ENCODE data around the gene DRD1. TPM values are rescaled to one million over a fixed set of nuclear protein-coding genes. Genes with fewer than 3 reads are reported as not detected.

The DRD1 gene
- polyA plus RNA-seq, 1 of the 3 experiments (the other 2 are of a cell fraction), result not detected

- H4K20me1 ChIP-seq (ENCODE audit: insufficient read depth), result no peaks in the 10 kb centered on the region
- WGBS (ENCODE audit: low lambda C conversion rate), result 42% methylated on average over 11 of the region's 11 CpGs
- peak; percentile 62 for DNase-seq
Measured at GRCh38 chr5:175464074-175464941, 20.3 kb upstream of the DRD1 start.

GRCh38 chr5:175463641-175464040 is 19.7 kb upstream of the DRD1 start:
- no peaks in the 10 kb centered on the region for H3F3A ChIP-seq (replicated peaks; ENCODE audit: insufficient read depth)
- no peak overlapping the region for H3K27ac ChIP-seq (ENCODE audit: low read depth in 2 of 2, low read length in 1 of 2)
- ChIA-PET CTCF (interaction anchor here (0.9 to 3.2 kb wide), 12 partner anchors 8 to 554 kb away, joined by 3 to 40 read pairs (median 4); partner anchors contain the start of gene SFXN1), POLR2A (interaction anchor here (1.4 kb wide), 1 partner anchor 14 kb away, joined by 5 read pairs; the partner anchor contains the start of gene SFXN1)
- H3K27me3 ChIP-seq (ENCODE audit: insufficient read depth), result no peaks in the 10 kb centered on the region
- no peak overlapping the region for H2AFZ ChIP-seq (ENCODE audit: low read depth)
- no peak overlapping the region for H3K4me3 ChIP-seq (ENCODE audit: low read depth in 2 of 2, low read length in 1 of 2)
- no peaks in the 10 kb centered on the region for H3K36me3 ChIP-seq (replicated peaks in 1 of 2; ENCODE audit: control insufficient read depth in 1 of 2, insufficient read depth in 2 of 2, low read length in 1 of 2)
- H3K79me2 ChIP-seq (ENCODE audit: insufficient read depth), result no peaks in the 10 kb centered on the region
- no peaks in the 10 kb centered on the region for H3K9me2 ChIP-seq
- H4K20me1 ChIP-seq (ENCODE audit: insufficient read depth), result no peaks in the 10 kb centered on the region
- H3K9ac ChIP-seq, result no peak overlapping the region
- WGBS (ENCODE audit: low lambda C conversion rate), result 53% methylated on average over 3 of the region's 3 CpGs
- no peaks in the 10 kb centered on the region for H3K9me3 ChIP-seq
- no peak for TF ChIP-seq CHD2 (IDR thresholded peaks at IDR 0.05; ENCODE audit: low read length, partially characterized antibody)
- no peak for TF ChIP-seq ELF1 (IDR thresholded peaks at IDR 0.05)
- no peak for TF ChIP-seq RXRA (IDR thresholded peaks at IDR 0.05; ENCODE audit: borderline replicate concordance, low read depth)
- no peak for TF ChIP-seq YY1 (IDR thresholded peaks at IDR 0.05; ENCODE audit: low read depth)
- TF ChIP-seq TAF1 (IDR thresholded peaks at IDR 0.05; ENCODE audit: borderline replicate concordance, low read depth, low read length), result no peak
- TF ChIP-seq, protein P1, sequence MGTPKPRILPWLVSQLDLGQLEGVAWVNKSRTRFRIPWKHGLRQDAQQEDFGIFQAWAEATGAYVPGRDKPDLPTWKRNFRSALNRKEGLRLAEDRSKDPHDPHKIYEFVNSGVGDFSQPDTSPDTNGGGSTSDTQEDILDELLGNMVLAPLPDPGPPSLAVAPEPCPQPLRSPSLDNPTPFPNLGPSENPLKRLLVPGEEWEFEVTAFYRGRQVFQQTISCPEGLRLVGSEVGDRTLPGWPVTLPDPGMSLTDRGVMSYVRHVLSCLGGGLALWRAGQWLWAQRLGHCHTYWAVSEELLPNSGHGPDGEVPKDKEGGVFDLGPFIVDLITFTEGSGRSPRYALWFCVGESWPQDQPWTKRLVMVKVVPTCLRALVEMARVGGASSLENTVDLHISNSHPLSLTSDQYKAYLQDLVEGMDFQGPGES (IDR thresholded peaks at IDR 0.05; ENCODE audit: low read depth, low read length), result no peak
- TF ChIP-seq EZH2phosphoT487 (IDR thresholded peaks at IDR 0.05; ENCODE audit: borderline replicate concordance, low read depth), result no peak
- TF ChIP-seq NFIC (IDR thresholded peaks at IDR 0.05; ENCODE audit: borderline replicate concordance), result no peak
- no peak for TF ChIP-seq USF1 (IDR thresholded peaks at IDR 0.05; ENCODE audit: borderline replicate concordance, low read depth)
- TF ChIP-seq FOXM1 (IDR thresholded peaks at IDR 0.05; ENCODE audit: low read depth), result no peak
- no peak for TF ChIP-seq FOXJ3 (CRISPR knock-in tag; IDR thresholded peaks at IDR 0.05)
- no peak for DNase-seq
- H3K4me1 ChIP-seq (ENCODE audit: control insufficient read depth in 1 of 2, insufficient read depth in 2 of 2, low read depth in 1 of 2, low read length in 1 of 2), result no peaks in the 10 kb centered on the region; a peak in 1 of 4 replicates
- H3K4me2 ChIP-seq, result no peak overlapping the region

More at GRCh38 chr5:175464074-175464941, 20.3 kb upstream of the DRD1 start:
- ChIA-PET POLR2A (interaction anchor here (1.4 kb wide), 1 partner anchor 14 kb away, joined by 5 read pairs; the partner anchor contains the start of gene SFXN1), CTCF (interaction anchor here (0.6 to 3.2 kb wide), 42 partner anchors 9 to 565 kb away, joined by 3 to 40 read pairs (median 4); partner anchors contain the start of genes DRD1 and SFXN1)
- no peaks in the 10 kb centered on the region; a peak in 1 of 4 replicates for H3K4me1 ChIP-seq (ENCODE audit: control insufficient read depth in 1 of 2, insufficient read depth in 2 of 2, low read depth in 1 of 2, low read length in 1 of 2)
- no peak overlapping the region for H3K4me2 ChIP-seq
- H3F3A ChIP-seq (replicated peaks; ENCODE audit: insufficient read depth), result no peaks in the 10 kb centered on the region
- no peaks in the 10 kb centered on the region for H3K79me2 ChIP-seq (ENCODE audit: insufficient read depth)
- no peak overlapping the region for H3K27ac ChIP-seq (ENCODE audit: low read depth in 2 of 2, low read length in 1 of 2)
- H3K27me3 ChIP-seq (ENCODE audit: insufficient read depth), result no peaks in the 10 kb centered on the region
- H3K36me3 ChIP-seq (replicated peaks in 1 of 2; ENCODE audit: control insufficient read depth in 1 of 2, insufficient read depth in 2 of 2, low read length in 1 of 2), result no peaks in the 10 kb centered on the region
- no peak overlapping the region for H3K9ac ChIP-seq
- no peak overlapping the region; a peak in 2 of 4 replicates for H3K4me3 ChIP-seq (ENCODE audit: low read depth in 2 of 2, low read length in 1 of 2)
- no peak overlapping the region; the same call in 1 of the 2 replicates for H2AFZ ChIP-seq (ENCODE audit: low read depth)
- TF ChIP-seq, protein P2, sequence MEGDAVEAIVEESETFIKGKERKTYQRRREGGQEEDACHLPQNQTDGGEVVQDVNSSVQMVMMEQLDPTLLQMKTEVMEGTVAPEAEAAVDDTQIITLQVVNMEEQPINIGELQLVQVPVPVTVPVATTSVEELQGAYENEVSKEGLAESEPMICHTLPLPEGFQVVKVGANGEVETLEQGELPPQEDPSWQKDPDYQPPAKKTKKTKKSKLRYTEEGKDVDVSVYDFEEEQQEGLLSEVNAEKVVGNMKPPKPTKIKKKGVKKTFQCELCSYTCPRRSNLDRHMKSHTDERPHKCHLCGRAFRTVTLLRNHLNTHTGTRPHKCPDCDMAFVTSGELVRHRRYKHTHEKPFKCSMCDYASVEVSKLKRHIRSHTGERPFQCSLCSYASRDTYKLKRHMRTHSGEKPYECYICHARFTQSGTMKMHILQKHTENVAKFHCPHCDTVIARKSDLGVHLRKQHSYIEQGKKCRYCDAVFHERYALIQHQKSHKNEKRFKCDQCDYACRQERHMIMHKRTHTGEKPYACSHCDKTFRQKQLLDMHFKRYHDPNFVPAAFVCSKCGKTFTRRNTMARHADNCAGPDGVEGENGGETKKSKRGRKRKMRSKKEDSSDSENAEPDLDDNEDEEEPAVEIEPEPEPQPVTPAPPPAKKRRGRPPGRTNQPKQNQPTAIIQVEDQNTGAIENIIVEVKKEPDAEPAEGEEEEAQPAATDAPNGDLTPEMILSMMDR (IDR thresholded peaks at IDR 0.05), result peak; percentile 68
- TF ChIP-seq MAX (IDR thresholded peaks at IDR 0.05; ENCODE audit: low read depth), result no peak
- TF ChIP-seq TCF12 (IDR thresholded peaks at IDR 0.05), result no peak
- peak; percentile 51; the same call in 1 of the 2 replicates for TF ChIP-seq RAD21 (IDR thresholded peaks at IDR 0.05; ENCODE audit: low read length)
- H3K9me3 ChIP-seq, result no peaks in the 10 kb centered on the region
- H3K9me2 ChIP-seq, result no peaks in the 10 kb centered on the region

All from SK-N-SH (cell line).